Measurements from ENCODE around the gene EMILIN2.
"Not testable (repeated sequence)": the region's sequence is repeated elsewhere in the genome, so short reads cannot be mapped to it uniquely, and the experiment has no call there.

The EMILIN2 gene

DNA sequence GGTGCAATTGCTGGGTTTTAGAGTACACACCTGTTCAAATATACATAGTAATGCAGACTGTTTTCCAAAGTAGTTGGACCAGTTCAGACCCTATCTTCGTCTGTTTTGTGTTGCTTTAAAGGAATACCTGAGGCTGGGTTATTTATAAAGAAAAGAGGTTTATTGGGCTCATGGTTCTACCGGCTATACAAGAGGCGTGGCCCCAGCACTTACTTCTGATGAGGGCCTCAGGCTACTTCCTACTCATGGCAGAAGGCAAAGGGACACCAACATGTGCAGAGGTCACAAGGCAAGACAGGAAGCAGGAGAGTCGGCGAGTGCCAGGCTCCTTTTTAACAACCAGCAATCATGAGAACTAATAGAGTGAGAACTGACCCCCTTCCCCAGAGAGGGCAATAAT is 21.9 kb upstream of the EMILIN2 start:
- TF ChIP-seq, protein P1, sequence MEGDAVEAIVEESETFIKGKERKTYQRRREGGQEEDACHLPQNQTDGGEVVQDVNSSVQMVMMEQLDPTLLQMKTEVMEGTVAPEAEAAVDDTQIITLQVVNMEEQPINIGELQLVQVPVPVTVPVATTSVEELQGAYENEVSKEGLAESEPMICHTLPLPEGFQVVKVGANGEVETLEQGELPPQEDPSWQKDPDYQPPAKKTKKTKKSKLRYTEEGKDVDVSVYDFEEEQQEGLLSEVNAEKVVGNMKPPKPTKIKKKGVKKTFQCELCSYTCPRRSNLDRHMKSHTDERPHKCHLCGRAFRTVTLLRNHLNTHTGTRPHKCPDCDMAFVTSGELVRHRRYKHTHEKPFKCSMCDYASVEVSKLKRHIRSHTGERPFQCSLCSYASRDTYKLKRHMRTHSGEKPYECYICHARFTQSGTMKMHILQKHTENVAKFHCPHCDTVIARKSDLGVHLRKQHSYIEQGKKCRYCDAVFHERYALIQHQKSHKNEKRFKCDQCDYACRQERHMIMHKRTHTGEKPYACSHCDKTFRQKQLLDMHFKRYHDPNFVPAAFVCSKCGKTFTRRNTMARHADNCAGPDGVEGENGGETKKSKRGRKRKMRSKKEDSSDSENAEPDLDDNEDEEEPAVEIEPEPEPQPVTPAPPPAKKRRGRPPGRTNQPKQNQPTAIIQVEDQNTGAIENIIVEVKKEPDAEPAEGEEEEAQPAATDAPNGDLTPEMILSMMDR (conservative IDR thresholded peaks at IDR 0.05; ENCODE audit: control insufficient read depth, insufficient read depth, low read depth, low read length): no peak

DNA sequence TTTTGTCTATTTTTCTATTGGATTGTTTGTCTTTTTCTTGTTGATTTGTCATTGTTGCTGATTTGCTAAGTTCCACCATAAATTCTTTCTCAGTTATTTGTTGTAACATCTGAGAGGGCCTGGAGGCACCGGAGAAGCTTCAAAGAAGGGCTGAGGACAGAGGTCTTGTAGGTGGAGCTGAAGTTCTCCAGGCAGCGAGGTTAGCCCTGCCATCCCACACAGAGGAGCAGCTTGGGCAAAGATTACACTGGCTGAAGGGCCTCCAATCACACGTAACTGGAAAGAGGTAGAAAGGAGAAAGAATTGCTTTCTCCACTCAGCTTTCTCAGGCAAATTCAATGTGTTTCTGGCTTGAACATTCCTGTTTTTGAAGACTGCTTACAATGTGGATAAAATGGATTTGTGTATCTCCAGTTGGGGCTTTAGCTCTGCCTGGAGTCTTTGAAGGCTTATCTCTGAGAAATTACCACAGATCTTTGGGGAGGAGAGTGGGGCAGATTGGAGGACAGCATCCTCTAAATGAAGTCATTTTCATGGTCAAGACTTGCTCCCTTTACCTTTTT is 21.1 kb upstream of the EMILIN2 start:
- DNase-seq (ENCODE audit: low read depth): no peak
- no peak overlapping the region for H3K4me3 ChIP-seq (ENCODE audit: control insufficient read depth, low read depth, low read length)
- TF ChIP-seq, protein P1 (conservative IDR thresholded peaks at IDR 0.05; ENCODE audit: control insufficient read depth, insufficient read depth, low read depth, low read length): no peak

More for the DNA sequence above, 21.9 kb upstream of the EMILIN2 start:
- no peak overlapping the region for H3K4me3 ChIP-seq (ENCODE audit: control insufficient read depth, low read depth, low read length)
- no peak for DNase-seq (ENCODE audit: low read depth)

DNA sequence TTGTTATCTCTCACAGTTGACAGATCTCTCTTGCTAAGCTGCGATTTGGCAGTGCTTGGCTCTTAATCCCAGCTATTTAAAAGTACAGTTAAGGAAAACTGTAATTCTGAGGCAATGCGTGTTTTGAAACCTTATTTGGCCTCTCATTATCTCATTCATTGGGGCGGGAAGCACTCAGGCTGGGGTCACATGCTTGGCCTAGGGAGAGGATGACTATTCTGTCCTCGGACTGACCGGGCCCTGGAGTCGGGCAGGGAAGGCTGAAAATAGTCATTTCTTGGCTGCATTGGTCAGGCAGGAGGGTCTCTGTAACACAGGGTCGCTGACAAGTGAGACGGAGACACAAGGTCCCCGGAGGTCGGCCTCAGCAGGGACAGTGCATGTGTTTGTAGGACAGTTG is 20.2 kb upstream of the EMILIN2 start:
- peak; percentile 62 for DNase-seq (ENCODE audit: low read depth)
- TF ChIP-seq, protein P1 (conservative IDR thresholded peaks at IDR 0.05; ENCODE audit: control insufficient read depth, insufficient read depth, low read depth, low read length): no peak

DNA sequence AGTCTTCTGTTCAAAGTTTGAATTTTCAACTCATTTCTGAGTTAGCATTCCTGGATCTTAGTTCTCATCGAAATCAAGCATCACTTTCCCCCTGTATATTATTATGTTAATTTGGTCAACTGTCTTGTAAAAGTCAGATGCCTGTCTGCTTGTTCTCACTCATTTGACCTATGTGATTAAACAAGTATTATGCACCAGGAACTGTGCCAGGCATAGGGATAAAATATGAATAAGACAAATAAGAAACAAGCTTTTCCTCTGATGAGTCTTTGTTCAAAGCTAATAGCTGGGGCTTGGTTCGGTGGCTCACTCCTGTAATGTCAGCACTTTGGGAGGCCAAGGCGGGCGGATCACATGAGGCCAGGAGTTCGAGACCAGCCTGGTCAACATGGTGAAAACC is 19.7 kb upstream of the EMILIN2 start:
- TF ChIP-seq, protein P1 (conservative IDR thresholded peaks at IDR 0.05; ENCODE audit: control insufficient read depth, insufficient read depth, low read depth, low read length): no peak
- DNase-seq (ENCODE audit: low read depth): peak; percentile 41
- H3K4me3 ChIP-seq (ENCODE audit: control insufficient read depth, low read depth, low read length): no peak overlapping the region

More for the DNA sequence above, 20.2 kb upstream of the EMILIN2 start:
- H3K4me3 ChIP-seq (ENCODE audit: control insufficient read depth, low read depth, low read length): no peak overlapping the region

DNA sequence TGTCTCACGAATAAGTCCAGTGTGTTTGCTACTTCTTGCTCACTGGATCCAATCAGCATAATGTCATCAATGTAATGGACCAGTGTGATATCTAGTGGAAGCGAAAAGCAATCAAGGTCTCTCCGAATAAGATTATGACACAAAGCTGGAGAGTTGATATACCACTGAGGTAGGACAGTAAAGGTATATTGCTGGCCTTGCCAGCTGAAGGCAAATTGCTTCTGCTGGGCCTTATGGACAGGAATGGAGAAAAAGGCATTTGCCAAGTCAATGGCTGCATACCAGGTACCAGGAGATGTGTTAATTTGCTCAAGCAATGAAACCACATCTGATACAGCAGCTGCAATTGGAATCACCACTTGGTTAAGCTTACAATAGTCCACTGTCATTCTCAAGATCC is 10.7 kb upstream of the EMILIN2 start:
- DNase-seq (ENCODE audit: low read depth); H3K4me3 ChIP-seq (ENCODE audit: control insufficient read depth, low read depth, low read length): not testable (repeated sequence)

DNA sequence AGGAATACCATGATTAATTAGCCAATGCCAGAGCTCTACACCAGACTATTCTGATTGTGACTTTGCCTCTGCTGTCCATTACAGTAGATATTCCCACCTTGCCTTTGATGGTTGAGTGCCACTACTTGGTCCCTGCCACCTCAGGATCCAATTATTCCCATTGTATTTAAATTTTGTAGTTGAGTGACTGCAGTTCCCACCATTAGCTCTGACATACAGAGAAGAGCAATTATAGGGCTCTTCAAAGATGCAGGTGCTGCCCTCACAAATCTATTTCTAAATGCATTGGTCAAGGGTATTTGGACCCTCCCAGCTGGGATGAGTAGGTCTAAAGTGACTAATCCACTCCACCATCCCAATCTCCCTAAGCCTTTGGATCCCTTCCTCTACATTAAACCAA is 9.5 kb upstream of the EMILIN2 start:
- H3K4me3 ChIP-seq (ENCODE audit: control insufficient read depth, low read depth, low read length); DNase-seq (ENCODE audit: low read depth): not testable (repeated sequence)

DNA sequence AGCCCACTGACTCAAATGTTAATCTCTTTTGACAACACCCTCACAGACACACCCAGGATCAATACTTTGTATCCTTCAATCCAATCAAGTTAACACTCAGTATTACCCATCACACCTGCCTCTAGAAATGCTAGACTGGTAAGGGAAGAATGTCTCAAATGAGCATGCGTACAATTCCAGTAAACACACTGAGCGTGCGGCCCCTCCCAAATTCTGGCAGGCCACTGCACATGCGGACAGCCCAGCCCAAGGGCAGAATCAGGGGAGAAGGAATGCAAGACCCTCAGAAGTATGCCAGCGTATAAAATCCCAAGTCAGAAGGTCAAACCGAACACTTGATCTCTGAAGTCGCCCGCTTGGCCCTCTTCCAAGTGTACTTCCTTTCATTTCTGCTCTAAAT is 7.6 kb upstream of the EMILIN2 start:
- H3K4me3 ChIP-seq (ENCODE audit: control insufficient read depth, low read depth, low read length): no peak overlapping the region
- TF ChIP-seq, protein P1 (conservative IDR thresholded peaks at IDR 0.05; ENCODE audit: control insufficient read depth, insufficient read depth, low read depth, low read length): no peak
- no peak for DNase-seq (ENCODE audit: low read depth)

DNA sequence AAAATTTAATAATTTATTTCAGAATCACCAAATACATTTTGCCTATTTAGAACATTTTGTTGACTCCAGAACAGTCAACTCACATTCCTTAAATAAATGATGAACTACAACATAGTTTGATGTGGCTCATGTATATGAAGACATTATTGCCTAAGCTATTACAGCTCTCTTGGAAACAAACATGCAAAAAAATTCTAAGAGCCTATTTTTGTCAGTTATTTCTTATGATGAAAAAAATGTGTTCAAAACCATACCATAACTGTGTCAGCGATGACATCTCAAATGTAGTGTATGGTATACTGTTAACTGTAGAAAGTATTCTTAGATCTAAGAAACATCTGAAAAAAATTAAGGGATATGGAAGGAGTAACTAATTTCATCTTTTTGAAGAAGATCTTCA is 6.3 kb upstream of the EMILIN2 start:
- no peak for DNase-seq (ENCODE audit: low read depth)
- TF ChIP-seq, protein P1 (conservative IDR thresholded peaks at IDR 0.05; ENCODE audit: control insufficient read depth, insufficient read depth, low read depth, low read length): no peak
- H3K4me3 ChIP-seq (ENCODE audit: control insufficient read depth, low read depth, low read length): no peak overlapping the region
